Gastrocnemius medialis (tissue), 4 donors: Measurements from ENCODE around the gene OBP2A. TPM values are rescaled to one million over a fixed set of nuclear protein-coding genes. Genes with fewer than 3 reads are reported as not detected.

Source experiments
- ATAC-seq, 2 donors: fragments of 150-250 bp; one replicate each; pipeline ENCODE4 v1.9.1; 2016
- DNase-seq, 2 donors: peaks; one replicate each; pipeline ENCODE4 v3.0.0-alpha.2; 2019
- H3K27ac ChIP-seq, 4 donors: fragments of 200-600 bp; sonication (generic); 1 replicate in 1 of 4; 2 replicates in 3 of 4; pipeline ENCODE4 v1.5.1; 2016 to 2018; ENCODE audit warnings: mild to moderate bottlenecking in 2 of 4, moderate library complexity in 1 of 4
- H3K27me3 ChIP-seq, 3 donors: fragments of 200-600 bp; sonication (generic) in 2 of 3; 1 replicate in 1 of 3; 2 replicates in 2 of 3; pipeline versions ENCODE4 v1.5.1 to v1.6.0; 2016 to 2019; ENCODE audit warnings: mild to moderate bottlenecking in 1 of 3, moderate library complexity in 1 of 3
- H3K36me3 ChIP-seq, 2 donors: fragments of 200-600 bp; sonication (generic) in 1 of 2; one replicate each; pipeline ENCODE4 v1.5.1; 2017 to 2018
- H3K4me1 ChIP-seq, 2 donors: fragments of 200-600 bp; sonication (generic) in 1 of 2; one replicate each; pipeline ENCODE4 v1.5.1; 2016 to 2017; ENCODE audit warnings: mild to moderate bottlenecking in 2 of 2
- H3K4me3 ChIP-seq, 4 donors: fragments of 200-600 bp; sonication (generic) in 3 of 4; 1 replicate in 1 of 4; 2 replicates in 3 of 4; pipeline ENCODE4 v1.5.1; 2016 to 2019; ENCODE audit warnings: mild to moderate bottlenecking in 2 of 4
- H3K9me3 ChIP-seq, 3 donors: fragments of 200-600 bp; sonication (generic) in 2 of 3; 1 replicate in 1 of 3; 2 replicates in 2 of 3; pipeline ENCODE4 v1.5.1; 2016 to 2019
- CTCF ChIP-seq, 5 experiments: fragments of 450-650 bp in 3 of 5; fragments of 200-600 bp in 2 of 5; sonication (generic) in 2 of 5; IDR thresholded peaks in 4 of 5; conservative IDR thresholded peaks in 1 of 5; 1 replicate in 4 of 5; 2 replicates in 1 of 5; pipeline ENCODE4 v1.5.1; 2016 to 2019; ENCODE audit warnings: antibody characterized with exemption in 5 of 5, mild to moderate bottlenecking in 3 of 5, moderate library complexity in 3 of 5
- POLR2A ChIP-seq, 2 donors: fragments of 450-650 bp; IDR thresholded peaks; one replicate each; pipeline ENCODE4 v1.6.1; 2017; ENCODE audit warnings: antibody characterized with exemption in 2 of 2, mild to moderate bottlenecking in 2 of 2, moderate library complexity in 2 of 2
- in situ Hi-C, 4 donors: fragments of 200-750 bp; cut with MboI; loops; one replicate each; pipeline versions ENCODE4 v1.15.0 to v1.8.0; 2017; ENCODE audit warnings: low sequenced_read_pairs in 4 of 4
- intact Hi-C: fragments of 100-400 bp; cut with DNase I; formaldehyde crosslinking; loops from one replicate; pipeline ENCODE4 v1.15.1; 2023; ENCODE audit warnings: low total_unique reads
- total RNA-seq, 4 donors: library from RNA; depleted of rRNA; stranded (reverse); fragments of >200 nt; gene quantifications; one replicate each; pipeline versions ENCODE4 v1.1.0 to v1.2.3, GENCODE V29; 2016

The OBP2A gene
- total RNA-seq, 4 donors from 2014 or later = not detected

DNA sequence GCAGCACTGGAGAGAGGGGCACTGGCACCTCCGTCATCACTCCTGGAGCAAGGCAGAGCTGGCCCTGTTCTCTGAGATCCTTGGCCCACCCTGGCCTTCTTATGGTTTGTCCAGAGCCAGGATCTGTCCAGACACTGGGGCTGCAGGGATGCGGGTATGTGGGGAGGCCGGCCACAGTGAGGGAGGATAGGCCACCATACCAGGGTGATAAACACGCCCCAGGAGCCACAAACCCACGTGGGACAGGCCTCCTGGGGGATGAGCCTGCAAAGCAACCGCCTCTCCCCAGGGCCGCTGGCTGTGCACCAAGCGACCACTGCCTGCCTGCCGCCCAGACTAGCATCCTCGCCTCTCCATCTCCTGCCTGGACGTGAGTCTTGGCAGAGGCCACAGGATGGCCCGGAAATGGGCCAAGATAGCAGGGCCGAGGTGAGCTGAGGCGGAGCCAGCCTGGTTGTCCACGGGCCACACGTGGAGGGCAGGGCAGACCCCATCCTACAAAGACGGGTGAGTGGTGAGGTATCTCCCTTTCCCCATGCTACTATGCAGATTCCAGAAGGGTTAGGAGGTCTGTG is 4.5 kb downstream of the OBP2A start:
- Histone ChIP-seq H3K4me1 (no peaks in the 10 kb centered on the region), H3K4me3 (no peak overlapping the region), H3K9me3 (no peaks in the 10 kb centered on the region), H3K27ac (no peak overlapping the region), H3K27me3 (no peaks in the 10 kb centered on the region), H3K36me3 (no peaks in the 10 kb centered on the region)
- no peak for ATAC-seq
- in situ Hi-C loops = no loop called here
- intact Hi-C loops = no loop called here
- TF ChIP-seq CTCF (IDR thresholded peaks at IDR 0.05 in 4 of 5, conservative IDR thresholded peaks at IDR 0.05 in 1 of 5) (no peak), POLR2A (IDR thresholded peaks at IDR 0.05) (no peak)
- DNase-seq = no peak

DNA sequence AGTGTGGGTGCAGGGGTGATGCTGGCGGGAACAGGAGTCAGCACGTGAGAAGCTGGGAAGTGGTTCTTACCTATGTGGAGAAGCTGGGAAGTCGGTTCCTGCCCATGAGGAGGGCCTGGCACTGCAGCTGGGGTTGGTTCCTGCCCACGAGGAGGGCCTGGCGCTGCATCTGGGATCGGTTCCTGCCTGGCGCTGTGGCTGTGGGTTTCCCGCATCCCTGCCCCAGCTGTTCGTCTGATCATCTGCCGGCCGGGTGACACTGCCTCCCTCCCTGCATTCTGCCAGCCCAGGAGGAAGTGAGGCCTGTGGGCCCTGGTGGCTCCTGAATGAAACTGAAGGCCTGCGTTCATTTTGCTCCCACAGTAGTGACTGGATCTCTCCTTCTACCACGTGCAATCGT is 5.1 kb downstream of the OBP2A start:
- DNase-seq (no peak), ATAC-seq (no peak)
- in situ Hi-C loops (no loop called here), intact Hi-C loops (no loop called here)
- no peak overlapping the region for H3K4me3 ChIP-seq
- no peaks in the 10 kb centered on the region for H3K9me3 ChIP-seq
- H3K27me3 ChIP-seq = no peaks in the 10 kb centered on the region
- H3K4me1 ChIP-seq = no peaks in the 10 kb centered on the region
- H3K27ac ChIP-seq = no peak overlapping the region
- TF ChIP-seq POLR2A (IDR thresholded peaks at IDR 0.05) (no peak), CTCF (IDR thresholded peaks at IDR 0.05 in 4 of 5, conservative IDR thresholded peaks at IDR 0.05 in 1 of 5) (no peak)
- no peaks in the 10 kb centered on the region for H3K36me3 ChIP-seq

DNA sequence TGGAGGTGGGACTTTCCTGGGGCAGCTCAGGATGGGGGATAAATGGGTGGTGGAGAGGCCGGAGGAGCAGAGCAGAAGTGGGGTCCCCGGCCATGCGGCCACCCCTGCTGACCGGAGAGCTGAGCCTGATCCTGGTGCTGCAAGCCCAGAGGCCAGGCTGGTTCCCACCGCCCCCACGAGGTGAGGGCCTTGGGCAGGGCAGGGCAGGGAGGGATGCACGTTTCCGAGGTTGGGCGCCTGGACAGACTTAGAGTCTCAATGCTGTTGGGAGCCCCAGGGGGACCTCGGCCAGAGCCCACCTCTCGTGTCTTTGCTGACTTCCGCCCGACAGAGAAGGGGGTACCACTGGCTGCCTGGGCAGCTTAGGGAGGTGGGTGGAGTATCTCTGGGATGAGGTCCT is 5.5 kb downstream of the OBP2A start:
- H3K27ac ChIP-seq = no peak overlapping the region
- no peaks in the 10 kb centered on the region for H3K4me1 ChIP-seq
- H3K9me3 ChIP-seq = no peaks in the 10 kb centered on the region
- TF ChIP-seq CTCF (IDR thresholded peaks at IDR 0.05 in 4 of 5, conservative IDR thresholded peaks at IDR 0.05 in 1 of 5) (no peak), POLR2A (IDR thresholded peaks at IDR 0.05) (no peak)
- H3K27me3 ChIP-seq = no peaks in the 10 kb centered on the region
- H3K4me3 ChIP-seq = no peak overlapping the region
- in situ Hi-C loops (no loop called here), intact Hi-C loops (no loop called here)
- ATAC-seq = no peak
- no peak for DNase-seq
- H3K36me3 ChIP-seq = no peaks in the 10 kb centered on the region

DNA sequence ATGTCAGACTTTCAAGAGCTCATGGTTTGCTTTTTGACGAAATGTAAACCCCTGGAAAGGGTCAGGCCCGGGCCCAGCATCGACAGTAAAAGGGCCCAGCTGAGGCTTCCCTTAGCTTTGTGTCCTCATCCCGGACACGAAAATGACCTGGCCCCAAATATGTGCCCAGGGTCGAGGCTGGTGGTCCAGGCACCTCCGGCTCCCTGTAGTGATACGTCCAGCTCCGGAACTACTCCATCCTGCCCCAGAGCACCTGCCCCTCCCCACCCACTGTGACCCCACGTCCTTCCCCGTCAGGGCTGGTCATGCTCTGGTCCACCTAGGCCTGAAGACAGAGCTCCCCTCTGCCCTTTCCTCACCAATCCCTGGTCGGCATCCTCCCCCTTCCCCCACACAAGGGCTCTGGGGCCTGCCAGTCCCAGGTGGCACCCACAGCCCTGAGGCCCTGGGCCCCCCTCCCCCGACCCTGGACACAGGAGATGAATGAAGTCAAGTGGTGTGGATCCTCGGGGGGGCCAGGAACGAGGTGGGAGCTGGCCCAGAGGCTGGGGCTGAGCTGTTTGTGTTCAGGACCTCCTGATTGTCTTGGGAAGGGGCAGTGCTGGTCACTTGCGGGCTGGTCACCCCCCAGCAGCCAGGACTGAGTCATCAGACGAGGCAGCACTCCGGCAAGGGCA is 6.2 kb downstream of the OBP2A start:
- Histone ChIP-seq H3K4me3 (no peak overlapping the region), H3K4me1 (no peaks in the 10 kb centered on the region), H3K9me3 (no peaks in the 10 kb centered on the region), H3K27me3 (no peaks in the 10 kb centered on the region), H3K36me3 (no peaks in the 10 kb centered on the region), H3K27ac (no peak overlapping the region)
- intact Hi-C loops = no loop called here
- TF ChIP-seq CTCF (IDR thresholded peaks at IDR 0.05 in 4 of 5, conservative IDR thresholded peaks at IDR 0.05 in 1 of 5) (no peak), POLR2A (IDR thresholded peaks at IDR 0.05) (no peak)
- DNase-seq = no peak
- ATAC-seq = no peak
- in situ Hi-C loops = no loop called here
